Measurements from ENCODE around the gene ST7L. TPM values are rescaled to one million over a fixed set of nuclear protein-coding genes. Genes with fewer than 3 reads are reported as not detected.

The ST7L gene
- total and polyA plus RNA-seq, 9 of the 15 experiments (the other 6 are each of a cell fraction or from before 2014, with no cell fraction given): 9.0 to 32.5 (median 26.6) TPM

GRCh38 chr1:112619518-112620376 is 806 bp upstream of the ST7L start, which contains the start of gene CAPZA1 (continued):
- no peak for TF ChIP-seq TRIM25 (IDR thresholded peaks at IDR 0.05; ENCODE audit: borderline replicate concordance)
- no peak for TF ChIP-seq WHSC1 (IDR thresholded peaks at IDR 0.05; ENCODE audit: low read length)
- no peak for TF ChIP-seq PREB (CRISPR knock-in tag; IDR thresholded peaks at IDR 0.05)
- no peak for TF ChIP-seq MECOM (CRISPR knock-in tag; IDR thresholded peaks at IDR 0.05)
- no peak for TF ChIP-seq ZKSCAN3 (CRISPR knock-in tag; IDR thresholded peaks at IDR 0.05)
- peak; percentile 68 for TF ChIP-seq PHF20 (IDR thresholded peaks at IDR 0.05; ENCODE audit: partially characterized antibody)
- no peak for TF ChIP-seq ELK3 (CRISPR knock-in tag; IDR thresholded peaks at IDR 0.05)
- TF ChIP-seq FOXJ2 (tag; IDR thresholded peaks at IDR 0.05): no peak
- TF ChIP-seq ATF6 (CRISPR knock-in tag; IDR thresholded peaks at IDR 0.05): 0 out of 2 replicates have a peak, but pooled peaks have one; percentile 94
- TF ChIP-seq SNAPC5 (CRISPR knock-in tag; IDR thresholded peaks at IDR 0.05): no peak
- TF ChIP-seq NKRF (IDR thresholded peaks at IDR 0.05; ENCODE audit: borderline replicate concordance): peak; percentile 82; the same call in 1 of the 2 replicates
- no peak for TF ChIP-seq CHAMP1 (IDR thresholded peaks at IDR 0.05)
- TF ChIP-seq ZC3H11A (IDR thresholded peaks at IDR 0.05; ENCODE audit: low read depth, low read length): no peak
- no peak for TF ChIP-seq BRF1 (IDR thresholded peaks at IDR 0.05; ENCODE audit: borderline replicate concordance, extremely low read depth, insufficient read length)
- TF ChIP-seq SNIP1 (IDR thresholded peaks at IDR 0.05; ENCODE audit: low read depth): no peak
- TF ChIP-seq MAFG (tag; conservative IDR thresholded peaks at IDR 0.05): no peak

Measured in K562 (cell line).